GM12865 (cell line): ENCODE measurements around the gene ETFB.

ENCODE experiments used
- DNase-seq: peaks from one replicate; pipeline ENCODE4 v3.0.0; 2010; ENCODE audit warnings: low read depth
- H3K4me3 ChIP-seq: 2 replicates; pipeline ENCODE4 v1.5.1; 2011; ENCODE audit warnings: mild to moderate bottlenecking, low read depth, low read length, control low read depth
- CTCF ChIP-seq: IDR thresholded peaks from 2 replicates; pipeline ENCODE4 v1.5.1; 2011; ENCODE audit warnings: low read length, control low read depth, low read depth, inconsistent platforms; ENCODE audit not compliant: insufficient read depth; ENCODE audit errors: missing control alignments

ETFB gene

GRCh38 chr19:51372649-51373504, 6.7 kb upstream of the ETFB start, which contains the start of gene NKG7:
Gene NKG7, minus strand, starts transcription at chr19:51372654. Its CDS starts 119 bp downstream, at chr19:51372535.
- no peak for TF ChIP-seq CTCF
- DNase-seq = peak; percentile 80
- peak within 1 kb of the TSS; percentile 24 for H3K4me3 ChIP-seq

GRCh38 chr19:51372021-51372648, 5.9 kb upstream of the ETFB start:
- H3K4me3 ChIP-seq = peak overlapping the region; percentile 24
- no peak for TF ChIP-seq CTCF

GRCh38 chr19:51371186-51371690, 5.0 kb upstream of the ETFB start:
- DNase-seq = no peak
- TF ChIP-seq CTCF = no peak
- no peak overlapping the region for H3K4me3 ChIP-seq

More at GRCh38 chr19:51372021-51372648, 5.9 kb upstream of the ETFB start:
- DNase-seq = no peak

- TF ChIP-seq CTCF = no peak
- no peak for DNase-seq
- H3K4me3 ChIP-seq = no peak overlapping the region
Observed at GRCh38 chr19:51370230-51370629, 4.0 kb upstream of the ETFB start.

GRCh38 chr19:51368366-51369282, 2.4 kb upstream of the ETFB start, which contains the start of gene CLDND2:
Gene CLDND2, minus strand, starts transcription at chr19:51369003. Its CDS starts 426 bp downstream, at chr19:51368577.
- TF ChIP-seq CTCF = no peak
- peak within 1 kb of the TSS; percentile 93 for H3K4me3 ChIP-seq
- no peak for DNase-seq
